Ectodermal cell (in vitro differentiated cells): Measurements from ENCODE around the gene MYH9.
"Not testable (repeated sequence)": the region's sequence is repeated elsewhere in the genome, so short reads cannot be mapped to it uniquely, and the experiment has no call there.

Source experiments
- H3K27ac ChIP-seq: 2 replicates; pipeline ENCODE4 v1.7.0; 2013; ENCODE audit warnings: mild to moderate bottlenecking, low read depth, low read length; ENCODE audit not compliant: insufficient read depth, poor library complexity, severe bottlenecking
- H3K27me3 ChIP-seq: 2 replicates; pipeline ENCODE4 v1.7.0; 2013; ENCODE audit warnings: mild to moderate bottlenecking, low read length; ENCODE audit not compliant: insufficient read depth, control insufficient read depth, poor library complexity, severe bottlenecking
- H3K36me3 ChIP-seq: one replicate; pipeline ENCODE4 v1.7.0; 2013; ENCODE audit warnings: low read length; ENCODE audit not compliant: control insufficient read depth, insufficient read depth
- H3K4me1 ChIP-seq: one replicate; pipeline ENCODE4 v1.7.0; 2013; ENCODE audit warnings: low read length; ENCODE audit not compliant: control insufficient read depth, insufficient read depth
- H3K4me3 ChIP-seq: 2 replicates; pipeline ENCODE4 v1.7.0; 2013; ENCODE audit warnings: low read depth, low read length, control low read depth; ENCODE audit not compliant: insufficient read depth
- H3K9me3 ChIP-seq: 2 replicates; pipeline ENCODE4 v1.7.0; 2013; ENCODE audit warnings: mild to moderate bottlenecking, low read length, moderate library complexity; ENCODE audit not compliant: control insufficient read depth
- WGBS, 2 experiments: methylation state at CpG; one replicate each; pipeline ENCODE4 v1.1.7; 2013; ENCODE audit warnings: missing lambda C conversion rate in 2 of 2; 5-methylcytosine and 5-hydroxymethylcytosine counted together

MYH9 gene

GRCh38 chr22:36424901-36425579 is 37.3 kb upstream of the MYH9 start:
- peaks cover 10% of the 10 kb centered on the region for H3K4me1 ChIP-seq
- no peaks in the 10 kb centered on the region for H3K9me3 ChIP-seq
- 91 to 95% methylated on average over 5 of the region's 5 CpGs for WGBS, 2 experiments
- no peaks in the 10 kb centered on the region for H3K27me3 ChIP-seq
- no peak overlapping the region for H3K4me3 ChIP-seq
- no peaks in the 10 kb centered on the region for H3K36me3 ChIP-seq
- no peak overlapping the region for H3K27ac ChIP-seq

GRCh38 chr22:36424466-36424865 is 36.7 kb upstream of the MYH9 start:
- H3K36me3 ChIP-seq, H3K4me3 ChIP-seq, H3K9me3 ChIP-seq, H3K27ac ChIP-seq, H3K27me3 ChIP-seq: not testable (repeated sequence)
- WGBS, 2 experiments, result 91 to 92% methylated on average over 5 of the region's 5 CpGs
- H3K4me1 ChIP-seq, result peaks cover 12% of the 10 kb centered on the region

GRCh38 chr22:36423461-36424404 is 36.0 kb upstream of the MYH9 start:
- Histone ChIP-seq H3K36me3 (no peaks in the 10 kb centered on the region), H3K4me1 (peaks cover 19% of the 10 kb centered on the region), H3K27ac (no peak overlapping the region), H3K27me3 (no peaks in the 10 kb centered on the region), H3K9me3 (no peaks in the 10 kb centered on the region), H3K4me3 (no peak overlapping the region)
- WGBS, 2 experiments, result 92 to 96% methylated on average over 15 of the region's 16 CpGs

GRCh38 chr22:36422287-36423014 is 34.7 kb upstream of the MYH9 start:
- Histone ChIP-seq H3K9me3 (no peaks in the 10 kb centered on the region), H3K27me3 (no peaks in the 10 kb centered on the region), H3K27ac (no peak overlapping the region), H3K4me1 (peaks cover 19% of the 10 kb centered on the region), H3K36me3 (no peaks in the 10 kb centered on the region), H3K4me3 (no peak overlapping the region)
- 93% methylated on average over 14 of the region's 14 CpGs for WGBS, 2 experiments

GRCh38 chr22:36419912-36420882 is 32.4 kb upstream of the MYH9 start:
- H3K36me3 ChIP-seq, result no peaks in the 10 kb centered on the region
- H3K27me3 ChIP-seq, result no peaks in the 10 kb centered on the region
- H3K9me3 ChIP-seq, result no peaks in the 10 kb centered on the region
- 89 to 93% methylated on average over 21 of the region's 21 CpGs for WGBS, 2 experiments
- peaks cover 8% of the 10 kb centered on the region for H3K4me1 ChIP-seq
- H3K27ac ChIP-seq, result no peak overlapping the region
- no peak overlapping the region for H3K4me3 ChIP-seq

- 29 to 36% methylated on average over 13 of the region's 13 CpGs for WGBS, 2 experiments
- H3K4me1 ChIP-seq, result peaks cover 8% of the 10 kb centered on the region
- H3K4me3 ChIP-seq, result no peak overlapping the region
- no peaks in the 10 kb centered on the region for H3K36me3 ChIP-seq
- H3K27me3 ChIP-seq, result no peaks in the 10 kb centered on the region
- H3K27ac ChIP-seq, result no peak overlapping the region
- no peaks in the 10 kb centered on the region for H3K9me3 ChIP-seq
These were observed 31.6 kb upstream of the MYH9 start for GRCh38 chr22:36419177-36419911.

GRCh38 chr22:36417281-36417686 is 29.5 kb upstream of the MYH9 start:
- 91 to 92% methylated on average over 9 of the region's 9 CpGs for WGBS, 2 experiments

GRCh38 chr22:36415415-36416168 is 27.8 kb upstream of the MYH9 start:
- Histone ChIP-seq H3K36me3 (no peaks in the 10 kb centered on the region), H3K9me3 (no peaks in the 10 kb centered on the region), H3K27ac (no peak overlapping the region), H3K27me3 (no peaks in the 10 kb centered on the region), H3K4me3 (no peak overlapping the region), H3K4me1 (peaks cover 10% of the 10 kb centered on the region)
- 96 to 97% methylated on average over 12 of the region's 12 CpGs for WGBS, 2 experiments

More at GRCh38 chr22:36417281-36417686, 29.5 kb upstream of the MYH9 start:
- Histone ChIP-seq H3K9me3 (no peaks in the 10 kb centered on the region), H3K4me3 (no peak overlapping the region), H3K27me3 (no peaks in the 10 kb centered on the region), H3K36me3 (no peaks in the 10 kb centered on the region), H3K4me1 (peaks cover 8% of the 10 kb centered on the region), H3K27ac (no peak overlapping the region)
